A549 (cell line): ENCODE data around the gene DNAH7. TPM values are rescaled to one million over a fixed set of nuclear protein-coding genes. Genes with fewer than 3 reads are reported as not detected.
"Not testable (repeated sequence)": the region's sequence is repeated elsewhere in the genome, so short reads cannot be mapped to it uniquely, and the experiment has no call there.

Source experiments
- ATAC-seq, 2 experiments: fragments of 200-7000 bp in 1 of 2; fragments of >200 bp in 1 of 2; cut with Nextera tagmentation in 1 of 2; cut with Tn5 transposase in 1 of 2; 3 replicates each; pipeline versions ENCODE4 v1.8.0 to v1.9.1; 2018 to 2020; ENCODE audit warnings: mild to moderate bottlenecking in 1 of 2, moderate library complexity in 1 of 2
- CTCF ChIA-PET: fragments of 300-600 bp; sonication (Branson Sonifier 250); formaldehyde crosslinking; extraction: SDS; loops from one replicate; lab custom pipeline; 2021; ENCODE audit warnings: antibody characterized with exemption, inconsistent platforms; lab: Yijun Ruan, JAX
- POLR2A ChIA-PET: fragments of 350-600 bp; formaldehyde crosslinking; extraction: SDS; loops from one replicate; lab custom pipeline; 2021; ENCODE audit warnings: antibody characterized with exemption, inconsistent platforms; lab: Yijun Ruan, JAX
- DNase-seq, 2 experiments: peaks; one replicate each; pipeline versions ENCODE4 v3.0.0 to v3.0.0-alpha.2; 2011 to 2016; ENCODE audit warnings: low read depth in 1 of 2, low spot score in 1 of 2
- FAIRE-seq: peaks from 2 replicates; lab custom pipeline; 2011; peaks lifted over from hg19 to GRCh38; lab: Jason Lieb, UNC
- H3K27ac ChIP-seq, 2 experiments: fragments of >200 bp; sonication (Bioruptor Twin); formaldehyde crosslinking; 3 replicates each; pipeline ENCODE4 v1.5.1; 2016 to 2017
- H3K4me1 ChIP-seq: fragments of >200 bp; sonication (Bioruptor Twin); formaldehyde crosslinking; 3 replicates; pipeline ENCODE4 v1.6.1; 2016
- H3K4me2 ChIP-seq: fragments of >200 bp; sonication (Bioruptor Twin); formaldehyde crosslinking; 3 replicates; pipeline ENCODE4 v1.6.1; 2016
- H3K4me3 ChIP-seq: fragments of >200 bp; sonication (Bioruptor Twin); formaldehyde crosslinking; 3 replicates; pipeline ENCODE4 v1.5.1; 2016
- H3K9me3 ChIP-seq: fragments of >200 bp; sonication (Bioruptor Twin); formaldehyde crosslinking; 3 replicates; pipeline ENCODE4 v1.6.1; 2016
- EHF ChIP-seq: fragments of 250-450 bp; sonication (Bioruptor Pico); IDR thresholded peaks from 2 replicates; pipeline ENCODE4 v1.5.0; 2020; ENCODE audit warnings: mild to moderate bottlenecking
- EHMT2 ChIP-seq: fragments of 200-600 bp; sonication (generic); IDR thresholded peaks from 2 replicates; pipeline ENCODE4 v1.6.1; 2016; ENCODE audit warnings: antibody characterized with exemption, low read depth, mild to moderate bottlenecking, moderate library complexity
- ESRRA ChIP-seq: fragments of 150-350 bp; IDR thresholded peaks from 2 replicates; pipeline ENCODE4 v1.6.1; 2014; ENCODE audit warnings: mild to moderate bottlenecking, low read length, borderline replicate concordance
- FOSL2 ChIP-seq, 2 experiments: fragments of 450-650 bp in 1 of 2; fragments of >200 bp in 1 of 2; sonication (Bioruptor Twin) in 1 of 2; formaldehyde crosslinking; IDR thresholded peaks; 2 replicates each; pipeline versions ENCODE4 v1.5.0 to v1.6.1; 2016 to 2020; ENCODE audit warnings: mild to moderate bottlenecking in 1 of 2, moderate library complexity in 1 of 2
- HOXB5 ChIP-seq: fragments of 250-450 bp; sonication (Bioruptor Pico); IDR thresholded peaks from 2 replicates; pipeline ENCODE4 v1.5.0; 2020; ENCODE audit warnings: mild to moderate bottlenecking, moderate library complexity
- JUNB ChIP-seq: fragments of >200 bp; sonication (Bioruptor Twin); formaldehyde crosslinking; IDR thresholded peaks from 2 replicates; pipeline ENCODE4 v1.6.1; 2016
- MAFK ChIP-seq: fragments of 450-650 bp; IDR thresholded peaks from 2 replicates; pipeline ENCODE4 v1.6.1; 2014; ENCODE audit not compliant: partially characterized antibody
- MAZ ChIP-seq: fragments of 150-350 bp; IDR thresholded peaks from 2 replicates; pipeline ENCODE4 v1.6.1; 2014; ENCODE audit warnings: antibody characterized with exemption, low read depth, low read length, borderline replicate concordance
- NPAS2 ChIP-seq: fragments of 250-450 bp; sonication (Bioruptor Pico); IDR thresholded peaks from 2 replicates; pipeline ENCODE4 v1.8.0; 2022; ENCODE audit warnings: mild to moderate bottlenecking, moderate library complexity, borderline replicate concordance
- POLR2A ChIP-seq: IDR thresholded peaks from 2 replicates; pipeline ENCODE4 v1.6.1; 2012; ENCODE audit warnings: mild to moderate bottlenecking, low read length
- POLR2AphosphoS2 ChIP-seq: conservative IDR thresholded peaks from 2 replicates; pipeline ENCODE4 v1.6.1; 2012; ENCODE audit warnings: low read length, improper control_type of control experiment, inconsistent platforms
- RAD21 ChIP-seq, 2 experiments: fragments of >200 bp in 1 of 2; sonication (Bioruptor Twin) in 1 of 2; formaldehyde crosslinking in 1 of 2; IDR thresholded peaks in 1 of 2; conservative IDR thresholded peaks in 1 of 2; 2 replicates in 1 of 2; 3 replicates in 1 of 2; pipeline ENCODE4 v1.6.1; 2012 to 2018; ENCODE audit warnings: inconsistent platforms in 1 of 2
- RARB ChIP-seq: fragments of 250-450 bp; sonication (Bioruptor Pico); IDR thresholded peaks from 2 replicates; pipeline ENCODE4 v1.8.0; 2021; ENCODE audit warnings: mild to moderate bottlenecking, moderate library complexity
- SREBF2 ChIP-seq: fragments of 450-650 bp; IDR thresholded peaks from 2 replicates; pipeline ENCODE4 v1.6.1; 2014; ENCODE audit warnings: mild to moderate bottlenecking, moderate library complexity
- ZC3H11A ChIP-seq: fragments of 450-650 bp; IDR thresholded peaks from 2 replicates; pipeline ENCODE4 v1.6.1; 2014; ENCODE audit warnings: antibody characterized with exemption, mild to moderate bottlenecking
- ZFP36 ChIP-seq: fragments of 450-650 bp; IDR thresholded peaks from 2 replicates; pipeline ENCODE4 v1.6.1; 2014; ENCODE audit warnings: borderline replicate concordance; ENCODE audit not compliant: partially characterized antibody
- WGBS: methylation state at CpG from one replicate; pipeline ENCODE4 v1.1.6; 2017; ENCODE audit errors: missing lambda C conversion rate; 5-methylcytosine and 5-hydroxymethylcytosine counted together
- polyA plus RNA-seq, 4 experiments: library from polyadenylated mRNA; depleted of rRNA in 3 of 4; stranded (reverse); fragments of >200 nt; fragmentation: RNase III in 1 of 4; extraction: RNeasy Plus Mini Kit Qiagen cat#74134 plus additional on column Dnase treatment in 1 of 4; gene quantifications; 2 replicates in 3 of 4; 3 replicates in 1 of 4; pipeline ENCODE4 v1.2.3, GENCODE V29; 2011 to 2017
- TF ChIP-seq, protein P1 (sequence below): fragments of 250-450 bp; sonication (Bioruptor Pico); IDR thresholded peaks from 2 replicates; pipeline ENCODE4 v1.5.0; 2020; ENCODE audit warnings: low read depth, mild to moderate bottlenecking, moderate library complexity
- TF ChIP-seq, protein P2 (sequence below): fragments of >200 bp; sonication (Bioruptor Twin); formaldehyde crosslinking; IDR thresholded peaks from 3 replicates; pipeline ENCODE4 v1.6.1; 2016
- TF ChIP-seq, protein P3 (sequence below): fragments of >200 bp; sonication (Bioruptor Twin); formaldehyde crosslinking; IDR thresholded peaks from 2 replicates; pipeline ENCODE4 v1.6.1; 2016
- TF ChIP-seq, protein P4 (sequence below): fragments of 250-450 bp; sonication (Bioruptor Pico); IDR thresholded peaks from 2 replicates; pipeline ENCODE4 v1.5.0; 2021; ENCODE audit warnings: mild to moderate bottlenecking, moderate library complexity, borderline replicate concordance
- TF ChIP-seq, protein P5 (sequence below): fragments of >200 bp; sonication (Bioruptor Twin); formaldehyde crosslinking; IDR thresholded peaks from 3 replicates; pipeline ENCODE4 v1.5.1; 2016
- TF ChIP-seq, protein P6 (sequence below): IDR thresholded peaks from 2 replicates; pipeline ENCODE4 v1.6.1; 2012; ENCODE audit warnings: low read depth, borderline replicate concordance

The DNAH7 gene
- polyA plus RNA-seq, 2 of the 4 experiments (the other 2 are of a cell fraction): 0.43 to 1.5 TPM

DNA sequence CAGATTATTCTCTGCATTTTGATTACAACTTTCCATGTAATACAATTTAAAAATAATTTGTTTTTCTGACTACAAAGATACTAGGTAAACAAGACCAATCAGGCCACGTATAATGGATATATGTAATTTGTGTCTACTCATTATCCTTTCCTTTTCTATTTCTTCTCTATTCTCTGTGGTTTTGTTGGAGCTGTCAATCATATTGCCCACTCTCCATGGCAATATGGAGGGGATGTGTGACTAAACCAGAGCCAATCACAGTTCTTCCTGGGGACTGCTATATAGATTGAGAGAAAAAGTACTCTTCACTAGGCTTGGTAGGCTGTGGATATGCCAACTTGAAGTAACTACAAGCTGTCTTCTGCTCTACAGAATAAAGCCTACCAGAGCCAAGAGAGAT, 144.7 kb downstream of the DNAH7 start:
- FAIRE-seq: no peak
- H3K4me1 ChIP-seq: no peaks in the 10 kb centered on the region
- no peak overlapping the region for H3K4me2 ChIP-seq
- 84% methylated on average over 1 of the region's 1 CpG for WGBS
- ChIA-PET CTCF (interaction anchor here (0.6 kb wide), 2 partner anchors 52 to 449 kb away, joined by 3 read pairs; no protein-coding TSS in a partner anchor), POLR2A (no interaction called here)
- no peak for DNase-seq
- H3K27ac ChIP-seq: no peak overlapping the region
- TF ChIP-seq, protein P1, sequence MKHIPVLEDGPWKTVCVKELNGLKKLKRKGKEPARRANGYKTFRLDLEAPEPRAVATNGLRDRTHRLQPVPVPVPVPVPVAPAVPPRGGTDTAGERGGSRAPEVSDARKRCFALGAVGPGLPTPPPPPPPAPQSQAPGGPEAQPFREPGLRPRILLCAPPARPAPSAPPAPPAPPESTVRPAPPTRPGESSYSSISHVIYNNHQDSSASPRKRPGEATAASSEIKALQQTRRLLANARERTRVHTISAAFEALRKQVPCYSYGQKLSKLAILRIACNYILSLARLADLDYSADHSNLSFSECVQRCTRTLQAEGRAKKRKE (CRISPR knock-in tag): no peak
- TF ChIP-seq ESRRA: no peak
- TF ChIP-seq RARB (CRISPR knock-in tag): no peak
- TF ChIP-seq, protein P2, sequence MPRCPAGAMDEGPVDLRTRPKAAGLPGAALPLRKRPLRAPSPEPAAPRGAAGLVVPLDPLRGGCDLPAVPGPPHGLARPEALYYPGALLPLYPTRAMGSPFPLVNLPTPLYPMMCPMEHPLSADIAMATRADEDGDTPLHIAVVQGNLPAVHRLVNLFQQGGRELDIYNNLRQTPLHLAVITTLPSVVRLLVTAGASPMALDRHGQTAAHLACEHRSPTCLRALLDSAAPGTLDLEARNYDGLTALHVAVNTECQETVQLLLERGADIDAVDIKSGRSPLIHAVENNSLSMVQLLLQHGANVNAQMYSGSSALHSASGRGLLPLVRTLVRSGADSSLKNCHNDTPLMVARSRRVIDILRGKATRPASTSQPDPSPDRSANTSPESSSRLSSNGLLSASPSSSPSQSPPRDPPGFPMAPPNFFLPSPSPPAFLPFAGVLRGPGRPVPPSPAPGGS: no peak
- no peak for TF ChIP-seq FOSL2 (IDR thresholded peaks at IDR 0.05)
- no peak for TF ChIP-seq FOSL2 (CRISPR knock-in tag; IDR thresholded peaks at IDR 0.05)
- TF ChIP-seq ZC3H11A: no peak
- TF ChIP-seq JUNB: no peak
- no peak for TF ChIP-seq ZFP36
- TF ChIP-seq, protein P3, sequence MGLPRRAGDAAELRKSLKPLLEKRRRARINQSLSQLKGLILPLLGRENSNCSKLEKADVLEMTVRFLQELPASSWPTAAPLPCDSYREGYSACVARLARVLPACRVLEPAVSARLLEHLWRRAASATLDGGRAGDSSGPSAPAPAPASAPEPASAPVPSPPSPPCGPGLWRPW: no peak
- no peak for TF ChIP-seq NPAS2 (CRISPR knock-in tag)
- TF ChIP-seq, protein P4, sequence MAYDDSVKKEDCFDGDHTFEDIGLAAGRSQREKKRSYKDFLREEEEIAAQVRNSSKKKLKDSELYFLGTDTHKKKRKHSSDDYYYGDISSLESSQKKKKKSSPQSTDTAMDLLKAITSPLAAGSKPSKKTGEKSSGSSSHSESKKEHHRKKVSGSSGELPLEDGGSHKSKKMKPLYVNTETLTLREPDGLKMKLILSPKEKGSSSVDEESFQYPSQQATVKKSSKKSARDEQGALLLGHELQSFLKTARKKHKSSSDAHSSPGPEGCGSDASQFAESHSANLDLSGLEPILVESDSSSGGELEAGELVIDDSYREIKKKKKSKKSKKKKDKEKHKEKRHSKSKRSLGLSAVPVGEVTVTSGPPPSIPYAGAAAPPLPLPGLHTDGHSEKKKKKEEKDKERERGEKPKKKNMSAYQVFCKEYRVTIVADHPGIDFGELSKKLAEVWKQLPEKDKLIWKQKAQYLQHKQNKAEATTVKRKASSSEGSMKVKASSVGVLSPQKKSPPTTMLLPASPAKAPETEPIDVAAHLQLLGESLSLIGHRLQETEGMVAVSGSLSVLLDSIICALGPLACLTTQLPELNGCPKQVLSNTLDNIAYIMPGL: no peak
- TF ChIP-seq HOXB5 (CRISPR knock-in tag): no peak
- TF ChIP-seq, protein P5, sequence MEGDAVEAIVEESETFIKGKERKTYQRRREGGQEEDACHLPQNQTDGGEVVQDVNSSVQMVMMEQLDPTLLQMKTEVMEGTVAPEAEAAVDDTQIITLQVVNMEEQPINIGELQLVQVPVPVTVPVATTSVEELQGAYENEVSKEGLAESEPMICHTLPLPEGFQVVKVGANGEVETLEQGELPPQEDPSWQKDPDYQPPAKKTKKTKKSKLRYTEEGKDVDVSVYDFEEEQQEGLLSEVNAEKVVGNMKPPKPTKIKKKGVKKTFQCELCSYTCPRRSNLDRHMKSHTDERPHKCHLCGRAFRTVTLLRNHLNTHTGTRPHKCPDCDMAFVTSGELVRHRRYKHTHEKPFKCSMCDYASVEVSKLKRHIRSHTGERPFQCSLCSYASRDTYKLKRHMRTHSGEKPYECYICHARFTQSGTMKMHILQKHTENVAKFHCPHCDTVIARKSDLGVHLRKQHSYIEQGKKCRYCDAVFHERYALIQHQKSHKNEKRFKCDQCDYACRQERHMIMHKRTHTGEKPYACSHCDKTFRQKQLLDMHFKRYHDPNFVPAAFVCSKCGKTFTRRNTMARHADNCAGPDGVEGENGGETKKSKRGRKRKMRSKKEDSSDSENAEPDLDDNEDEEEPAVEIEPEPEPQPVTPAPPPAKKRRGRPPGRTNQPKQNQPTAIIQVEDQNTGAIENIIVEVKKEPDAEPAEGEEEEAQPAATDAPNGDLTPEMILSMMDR: no peak
- no peak for TF ChIP-seq EHF (CRISPR knock-in tag)
- TF ChIP-seq POLR2AphosphoS2: no peak
- H3K4me3 ChIP-seq: no peak overlapping the region
- H3K9me3 ChIP-seq: no peaks in the 10 kb centered on the region
- ATAC-seq: no peak

GRCh38 chr2:195917021-195917600, 151.5 kb downstream of the DNAH7 start:
- FAIRE-seq, H3K4me1 ChIP-seq, ATAC-seq, DNase-seq, H3K4me3 ChIP-seq, POLR2A ChIA-PET, H3K27ac ChIP-seq, H3K9me3 ChIP-seq, H3K4me2 ChIP-seq: not testable (repeated sequence)
- WGBS: 79% methylated on average over 4 of the region's 4 CpGs
- CTCF ChIA-PET: interaction anchor here (0.7 kb wide), 1 partner anchor 1919 kb away, joined by 3 read pairs; no protein-coding TSS in a partner anchor

DNA sequence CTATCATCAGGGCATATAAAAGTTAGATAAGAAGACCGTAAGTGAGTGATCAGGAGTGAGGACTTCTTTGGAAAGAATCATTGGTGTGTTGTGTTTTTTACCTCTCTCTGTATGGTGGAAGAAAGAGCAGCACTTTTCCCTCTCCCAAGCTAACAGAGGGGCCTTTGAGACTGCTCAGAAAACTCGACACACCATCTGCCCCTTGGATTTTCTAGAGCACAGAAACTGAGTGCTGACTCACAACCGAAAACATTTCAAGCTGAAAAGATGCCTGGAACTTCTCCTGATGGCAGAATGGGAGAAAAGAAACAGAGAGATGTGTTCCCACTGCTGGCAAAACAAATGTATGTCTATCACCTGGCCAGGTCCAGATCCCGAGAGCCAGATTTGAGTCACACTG, 156.6 kb downstream of the DNAH7 start:
- Histone ChIP-seq H3K4me1 (no peaks in the 10 kb centered on the region), H3K9me3 (no peaks in the 10 kb centered on the region), H3K4me2 (no peak overlapping the region), H3K27ac (no peak overlapping the region), H3K4me3 (no peak overlapping the region)
- 62% methylated on average over 4 of the region's 4 CpGs for WGBS
- no peak for FAIRE-seq
- DNase-seq: no peak
- POLR2A ChIA-PET: no interaction called here
- CTCF ChIA-PET: interaction anchor here (1.0 to 1.3 kb wide), 2 partner anchors 13 to 26 kb away, joined by 3 to 4 read pairs; no protein-coding TSS in a partner anchor
- no peak for ATAC-seq
- TF ChIP-seq POLR2A (no peak), FOSL2 (IDR thresholded peaks at IDR 0.05) (no peak), FOSL2 (CRISPR knock-in tag; IDR thresholded peaks at IDR 0.05) (no peak), EHMT2 (no peak), MAZ (no peak), SREBF2 (no peak), RAD21 (conservative IDR thresholded peaks at IDR 0.05 in 1 of 2, IDR thresholded peaks at IDR 0.05 in 1 of 2) (no peak), HOXB5 (CRISPR knock-in tag) (no peak), MAFK (no peak)
- TF ChIP-seq, protein P5: no peak
- TF ChIP-seq, protein P3: no peak
- TF ChIP-seq, protein P6, sequence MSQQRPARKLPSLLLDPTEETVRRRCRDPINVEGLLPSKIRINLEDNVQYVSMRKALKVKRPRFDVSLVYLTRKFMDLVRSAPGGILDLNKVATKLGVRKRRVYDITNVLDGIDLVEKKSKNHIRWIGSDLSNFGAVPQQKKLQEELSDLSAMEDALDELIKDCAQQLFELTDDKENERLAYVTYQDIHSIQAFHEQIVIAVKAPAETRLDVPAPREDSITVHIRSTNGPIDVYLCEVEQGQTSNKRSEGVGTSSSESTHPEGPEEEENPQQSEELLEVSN: no peak
